ENCODE measurements around the gene TBCCD1.

DNA sequence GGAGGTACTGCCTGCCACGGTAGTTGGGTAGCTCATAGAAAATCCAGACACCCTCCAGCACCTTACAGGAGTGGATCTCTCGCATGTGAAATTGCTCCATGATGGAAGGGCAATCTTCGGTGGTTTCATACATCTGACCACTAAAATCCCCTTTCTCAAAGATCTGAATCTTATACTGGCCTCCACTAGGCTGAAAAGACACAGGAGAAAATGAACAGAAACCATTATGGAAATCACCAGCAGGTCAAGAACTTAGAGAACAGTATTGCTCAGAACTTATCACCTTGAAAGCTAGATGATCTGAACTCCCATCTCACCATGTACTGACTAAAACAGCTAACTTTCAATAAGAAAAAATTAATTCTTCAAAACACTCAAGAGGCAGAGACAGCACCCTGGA, 28.4 kb downstream of the TBCCD1 start:
- TF ChIP-seq CTCF (IDR thresholded peaks at IDR 0.05) (no peak), POLR2A (IDR thresholded peaks at IDR 0.05) (no peak), POLR2AphosphoS5 (IDR thresholded peaks at IDR 0.05) (no peak), EP300 (IDR thresholded peaks at IDR 0.05) (no peak)
